HepG2 (cell line): ENCODE measurements around the gene HRCT1. TPM values are rescaled to one million over a fixed set of nuclear protein-coding genes. Genes with fewer than 3 reads are reported as not detected.

Experiments
- ATAC-seq: fragments of 200-7000 bp; cut with Tn5 transposase; 3 replicates; pipeline ENCODE4 v1.9.1; 2020; ENCODE audit warnings: mild to moderate bottlenecking, moderate library complexity
- BruUV-seq: library from RNA; stranded (reverse); fragments of 400-500 nt; replicated peaks from 2 replicates; lab custom pipeline; 2021; lab: Mats Ljungman, UMichigan
- CTCF ChIA-PET: fragments of 300-600 bp; formaldehyde crosslinking; extraction: SDS; loops from one replicate; lab custom pipeline; 2021; ENCODE audit warnings: low total read pairs, inconsistent platforms, low intra/inter-chr PET ratio; lab: Yijun Ruan, JAX
- POLR2A ChIA-PET: fragments of 350-600 bp; sonication (Branson Sonifier 250); formaldehyde crosslinking; loops from one replicate; lab custom pipeline; 2020; ENCODE audit warnings: antibody characterized with exemption, inconsistent platforms; lab: Yijun Ruan, JAX
- DNase-seq: peaks from one replicate; pipeline ENCODE4 v3.0.0-alpha.2; 2015; ENCODE audit warnings: low spot score
- FAIRE-seq: peaks from 3 replicates; lab custom pipeline; 2011; peaks lifted over from hg19 to GRCh38; lab: Jason Lieb, UNC
- H2AFZ ChIP-seq: one replicate; pipeline ENCODE4 v1.6.1; 2011; ENCODE audit warnings: low read length, inconsistent platforms
- H3K27ac ChIP-seq: fragments of 300-600 bp; 3 replicates; pipeline ENCODE4 v1.8.0; 2011; ENCODE audit warnings: mixed run types, mild to moderate bottlenecking, mixed read lengths, low read length, inconsistent platforms; ENCODE audit not compliant: insufficient read depth; ENCODE audit errors: extremely low read length
- H3K27me3 ChIP-seq, 2 experiments: fragments of 200-600 bp in 1 of 2; 2 replicates in 1 of 2; 3 replicates in 1 of 2; pipeline versions ENCODE4 v1.6.0 to v1.8.0; 2011; ENCODE audit warnings: low read length in 2 of 2, mild to moderate bottlenecking in 2 of 2, moderate library complexity in 2 of 2, inconsistent platforms in 1 of 2; ENCODE audit not compliant: insufficient read depth in 2 of 2, control insufficient read depth in 1 of 2
- H3K36me3 ChIP-seq, 2 experiments: fragments of 200-600 bp in 1 of 2; replicated peaks in 1 of 2; 2 replicates in 1 of 2; 3 replicates in 1 of 2; pipeline versions ENCODE4 v1.5.1 to v1.8.0; 2011; ENCODE audit warnings: low read length in 2 of 2, inconsistent platforms in 1 of 2; ENCODE audit not compliant: insufficient read depth in 2 of 2, control insufficient read depth in 1 of 2
- H3K4me1 ChIP-seq: 2 replicates; pipeline ENCODE4 v1.5.1; 2012; ENCODE audit warnings: low read length, inconsistent platforms; ENCODE audit not compliant: insufficient read depth
- H3K4me2 ChIP-seq: 2 replicates; pipeline ENCODE4 v1.6.0; 2011; ENCODE audit warnings: low read depth, low read length, inconsistent platforms
- H3K4me3 ChIP-seq, 3 experiments: fragments of 200-600 bp in 1 of 3; sonication (generic), shearing (Covaris generic) in 1 of 3; replicated peaks in 1 of 3; 2 replicates each; pipeline ENCODE4 v1.5.1; 2011 to 2016; ENCODE audit warnings: low read length in 3 of 3, inconsistent platforms in 2 of 3, low read depth in 2 of 3, mild to moderate bottlenecking in 2 of 3, control low read depth in 1 of 3, mixed read lengths in 1 of 3; ENCODE audit not compliant: insufficient read depth in 1 of 3
- H3K79me2 ChIP-seq: one replicate; pipeline ENCODE4 v1.6.1; 2011; ENCODE audit warnings: low read length, inconsistent platforms; ENCODE audit not compliant: insufficient read depth
- H3K9ac ChIP-seq: 2 replicates; pipeline ENCODE4 v1.6.0; 2011; ENCODE audit warnings: mild to moderate bottlenecking, low read depth, low read length, inconsistent platforms; ENCODE audit not compliant: insufficient read depth
- H3K9me3 ChIP-seq: 2 replicates; pipeline ENCODE4 v1.5.1; 2012; ENCODE audit warnings: mild to moderate bottlenecking, low read length
- H4K20me1 ChIP-seq: 2 replicates; pipeline ENCODE4 v1.6.0; 2011; ENCODE audit warnings: inconsistent platforms, mild to moderate bottlenecking, low read length, moderate library complexity; ENCODE audit not compliant: insufficient read depth
- ARID3A ChIP-seq: IDR thresholded peaks from 2 replicates; pipeline ENCODE4 v1.6.1; 2012; ENCODE audit warnings: low read depth, low read length, improper control_type of control experiment
- EP300 ChIP-seq, 3 experiments: sonication (generic) in 1 of 3; formaldehyde crosslinking in 1 of 3; IDR thresholded peaks; 2 replicates each; pipeline versions ENCODE4 v1.5.1 to v1.6.1; 2011 to 2020; ENCODE audit warnings: low read depth in 2 of 3, low read length in 2 of 3, borderline replicate concordance in 1 of 3, improper control_type of control experiment in 1 of 3, mild to moderate bottlenecking in 1 of 3, missing genetic modification reagents in 1 of 3, moderate library complexity in 1 of 3
- FOXA1 ChIP-seq, 2 experiments: fragments of 450-650 bp in 1 of 2; sonication (generic) in 1 of 2; formaldehyde crosslinking in 1 of 2; IDR thresholded peaks; 2 replicates each; pipeline versions ENCODE4 v1.4.0 to v1.6.1; 2016 to 2020; ENCODE audit warnings: missing genetic modification reagents in 1 of 2
- FOXA3 ChIP-seq: IDR thresholded peaks from 2 replicates; pipeline ENCODE4 v1.6.1; 2016; ENCODE audit warnings: missing genetic modification reagents, missing compliant biosample characterization
- HOXA5 ChIP-seq: sonication (generic); formaldehyde crosslinking; IDR thresholded peaks from 2 replicates; pipeline ENCODE4 v1.4.0; 2020; ENCODE audit warnings: missing genetic modification reagents
- IRF1 ChIP-seq: sonication (generic); formaldehyde crosslinking; IDR thresholded peaks from 2 replicates; pipeline ENCODE4 v1.4.0; 2020; ENCODE audit warnings: low read depth, mild to moderate bottlenecking, missing genetic modification reagents
- KLF9 ChIP-seq: IDR thresholded peaks from 2 replicates; pipeline ENCODE4 v1.6.1; 2016; ENCODE audit warnings: low read depth
- KMT2A ChIP-seq: sonication (generic); formaldehyde crosslinking; IDR thresholded peaks from 2 replicates; pipeline ENCODE4 v1.4.0; 2020; ENCODE audit warnings: missing genetic modification reagents
- MAFK ChIP-seq, 2 experiments: IDR thresholded peaks in 1 of 2; conservative IDR thresholded peaks in 1 of 2; 2 replicates each; pipeline ENCODE4 v1.6.1; 2011; ENCODE audit warnings: improper control_type of control experiment in 2 of 2, low read length in 2 of 2
- PAWR ChIP-seq: sonication (generic); formaldehyde crosslinking; IDR thresholded peaks from 2 replicates; pipeline ENCODE4 v1.4.0; 2020; ENCODE audit warnings: missing genetic modification reagents, mild to moderate bottlenecking, borderline replicate concordance
- PAX8 ChIP-seq: sonication (generic); formaldehyde crosslinking; IDR thresholded peaks from 2 replicates; pipeline ENCODE4 v1.8.0; 2022; ENCODE audit warnings: mild to moderate bottlenecking, missing genetic modification reagents, borderline replicate concordance
- RARG ChIP-seq: sonication (generic); formaldehyde crosslinking; IDR thresholded peaks from 2 replicates; pipeline ENCODE4 v1.4.0; 2020; ENCODE audit warnings: low read depth, mild to moderate bottlenecking, missing genetic modification reagents
- RFX3 ChIP-seq: IDR thresholded peaks from 2 replicates; pipeline ENCODE4 v1.6.1; 2016; ENCODE audit warnings: missing biosample characterization, missing genetic modification reagents
- SIN3A ChIP-seq: IDR thresholded peaks from 2 replicates; pipeline ENCODE4 v1.6.1; 2011; ENCODE audit warnings: low read depth, mild to moderate bottlenecking, control low read depth, low read length, borderline replicate concordance
- SNAPC5 ChIP-seq: sonication (generic); formaldehyde crosslinking; IDR thresholded peaks from 2 replicates; pipeline ENCODE4 v1.8.1; 2023; ENCODE audit warnings: mild to moderate bottlenecking, missing genetic modification reagents, borderline replicate concordance
- TRIM24 ChIP-seq: sonication (generic); formaldehyde crosslinking; IDR thresholded peaks from 2 replicates; pipeline ENCODE4 v1.8.0; 2022; ENCODE audit warnings: mild to moderate bottlenecking, missing genetic modification reagents
- ZNF207 ChIP-seq: fragments of 450-650 bp; IDR thresholded peaks from 2 replicates; pipeline ENCODE4 v1.6.1; 2016; ENCODE audit warnings: antibody characterized with exemption, borderline replicate concordance
- ZNF615 ChIP-seq: sonication (generic); formaldehyde crosslinking; IDR thresholded peaks from 2 replicates; pipeline ENCODE4 v1.5.0; 2020; ENCODE audit warnings: mild to moderate bottlenecking, missing genetic modification reagents, borderline replicate concordance
- ZNF720 ChIP-seq: sonication (generic); formaldehyde crosslinking; IDR thresholded peaks from 2 replicates; pipeline ENCODE4 v1.4.0; 2020; ENCODE audit warnings: missing genetic modification reagents
- WGBS: methylation state at CpG from one replicate; pipeline ENCODE4 v1.1.6; 2017; ENCODE audit warnings: low lambda C conversion rate; 5-methylcytosine and 5-hydroxymethylcytosine counted together
- in situ Hi-C: cut with HindIII; loops from 2 replicates; pipeline ENCODE4 v1.10.0; 2017; ENCODE audit warnings: low pct_unique_long_range_greater_than_20kb; ENCODE audit not compliant: extremely low pct_ligation_motif_present
- intact Hi-C: fragments of 100-400 bp; cut with micrococcal nuclease; formaldehyde crosslinking; loops from one replicate; pipeline ENCODE4 v1.10.0; 2022; ENCODE audit not compliant: unreplicated experiment
- polyA plus RNA-seq, 8 experiments: library from polyadenylated mRNA; depleted of rRNA in 3 of 8; stranded (reverse) in 7 of 8; unstranded in 1 of 8; fragments of >200 nt; fragmentation: Illumina TruSeq in 4 of 8; extraction: Trizol in 4 of 8; gene quantifications; 2 replicates each; pipeline versions ENCODE4 v1.2.1 to v1.2.3, GENCODE V29; 2011 to 2016; ENCODE audit warnings: low read depth in 4 of 8, missing spikeins in 1 of 8, mixed read lengths in 1 of 8; ENCODE audit not compliant: insufficient read depth in 1 of 8
- total RNA-seq, 5 experiments: library from RNA; depleted of rRNA; stranded (reverse); fragments of >200 nt; fragmentation: Illumina TruSeq; extraction: Trizol; gene quantifications; 2 replicates each; pipeline ENCODE4 v1.2.3, GENCODE V29; 2016; ENCODE audit warnings: low read depth in 1 of 5
- TF ChIP-seq, protein P1 (sequence below): IDR thresholded peaks from 2 replicates; pipeline ENCODE4 v1.6.1; 2012; ENCODE audit warnings: low read length, improper control_type of control experiment

Gene HRCT1
- total and polyA plus RNA-seq, 2 of the 13 experiments (the other 11 are each of a cell fraction or from before 2014, with no cell fraction given) = 0.13 TPM; not detected in 1

DNA sequence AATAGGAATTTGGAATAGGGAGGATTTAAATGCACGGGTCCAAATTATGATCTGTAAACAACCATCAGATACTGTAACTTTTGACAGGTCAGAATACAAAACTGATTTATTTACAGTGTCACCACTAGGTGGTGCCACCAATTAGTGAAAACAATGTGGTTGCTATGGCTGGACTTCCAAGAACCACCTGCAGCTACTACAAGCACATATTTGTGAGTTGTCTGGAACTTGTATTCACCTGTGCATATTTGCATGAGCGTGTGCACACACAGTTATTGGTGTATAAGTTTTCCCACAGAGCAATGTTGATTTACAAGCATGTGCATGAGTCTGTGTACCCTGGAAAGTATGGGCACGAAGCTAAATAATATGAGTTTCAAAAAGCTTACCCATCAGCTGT lies 3.0 kb upstream of the HRCT1 start (continued):
- TF ChIP-seq ZNF615 (no peak), SIN3A (no peak), ARID3A (peak; percentile 76), TRIM24 (no peak), EP300 (IDR thresholded peaks at IDR 0.05; ENCODE audit: low read depth in 2 of 2, low read length in 2 of 2) (no peak), EP300 (CRISPR knock-in tag; IDR thresholded peaks at IDR 0.05; ENCODE audit: borderline replicate concordance) (no peak), PAX8 (CRISPR knock-in tag) (no peak), FOXA3 (peak; percentile 29; the same call in 1 of the 2 replicates), MAFK (conservative IDR thresholded peaks at IDR 0.05 in 1 of 2, IDR thresholded peaks at IDR 0.05 in 1 of 2; ENCODE audit: low read length in 2 of 2) (no peak), HOXA5 (CRISPR knock-in tag) (no peak), ZNF207 (no peak), FOXA1 (IDR thresholded peaks at IDR 0.05) (no peak), FOXA1 (CRISPR knock-in tag; IDR thresholded peaks at IDR 0.05) (peak; percentile 44; the same call in 1 of the 2 replicates)

DNA sequence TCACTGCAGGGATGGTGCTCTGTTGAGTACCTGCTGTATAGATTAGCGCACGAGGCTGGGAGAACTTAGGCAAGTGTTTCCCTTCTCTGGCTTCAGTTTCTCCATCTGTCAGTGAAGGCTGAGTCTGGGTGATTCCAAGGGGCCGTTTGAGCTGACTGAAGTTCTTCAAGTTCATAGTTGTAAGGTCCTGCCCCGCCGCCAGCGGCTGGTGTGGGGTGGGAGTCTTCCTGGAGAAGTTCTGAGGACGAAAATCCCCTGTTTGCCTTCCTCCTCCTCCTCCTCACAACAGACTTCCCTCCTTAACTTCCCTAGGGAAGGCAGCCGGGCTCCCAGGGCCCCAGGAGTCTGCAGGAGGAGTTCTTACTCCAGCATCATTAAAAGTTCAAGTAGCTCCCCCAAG lies 1.7 kb upstream of the HRCT1 start:
- intact Hi-C loops (no loop called here), in situ Hi-C loops (no loop called here)
- no peaks in the 10 kb centered on the region for H3K79me2 ChIP-seq
- DNase-seq (no peak), ATAC-seq (no peak), FAIRE-seq (no peak)
- no peak overlapping the region for H3K4me3 ChIP-seq
- no peak overlapping the region for H3K27ac ChIP-seq
- H3K9me3 ChIP-seq = no peaks in the 10 kb centered on the region
- peaks cover 0 to 11% of the 10 kb centered on the region in 2 experiments; a peak in 2 of 5 replicates for H3K27me3 ChIP-seq
- ChIA-PET POLR2A (interaction anchor here (1.3 kb wide), 1 partner anchor 90 kb away, joined by 3 read pairs; the partner anchor contains the start of gene HINT2), CTCF (no interaction called here)
- H3K4me2 ChIP-seq = no peak overlapping the region
- no TSS peak for BruUV-seq
- H2AFZ ChIP-seq = no peak overlapping the region
- peaks cover 61% of the 10 kb centered on the region for H3K4me1 ChIP-seq
- 57% methylated on average over 7 of the region's 8 CpGs for WGBS
- no peaks in the 10 kb centered on the region for H4K20me1 ChIP-seq
- no peaks in the 10 kb centered on the region for H3K36me3 ChIP-seq
- no peak overlapping the region for H3K9ac ChIP-seq
- TF ChIP-seq KLF9 (no peak), ZNF720 (CRISPR knock-in tag) (no peak), SNAPC5 (no peak), RARG (CRISPR knock-in tag) (no peak), KMT2A (CRISPR knock-in tag) (no peak), IRF1 (CRISPR knock-in tag) (no peak), RFX3 (no peak), PAWR (CRISPR knock-in tag) (no peak)
- TF ChIP-seq, protein P1, sequence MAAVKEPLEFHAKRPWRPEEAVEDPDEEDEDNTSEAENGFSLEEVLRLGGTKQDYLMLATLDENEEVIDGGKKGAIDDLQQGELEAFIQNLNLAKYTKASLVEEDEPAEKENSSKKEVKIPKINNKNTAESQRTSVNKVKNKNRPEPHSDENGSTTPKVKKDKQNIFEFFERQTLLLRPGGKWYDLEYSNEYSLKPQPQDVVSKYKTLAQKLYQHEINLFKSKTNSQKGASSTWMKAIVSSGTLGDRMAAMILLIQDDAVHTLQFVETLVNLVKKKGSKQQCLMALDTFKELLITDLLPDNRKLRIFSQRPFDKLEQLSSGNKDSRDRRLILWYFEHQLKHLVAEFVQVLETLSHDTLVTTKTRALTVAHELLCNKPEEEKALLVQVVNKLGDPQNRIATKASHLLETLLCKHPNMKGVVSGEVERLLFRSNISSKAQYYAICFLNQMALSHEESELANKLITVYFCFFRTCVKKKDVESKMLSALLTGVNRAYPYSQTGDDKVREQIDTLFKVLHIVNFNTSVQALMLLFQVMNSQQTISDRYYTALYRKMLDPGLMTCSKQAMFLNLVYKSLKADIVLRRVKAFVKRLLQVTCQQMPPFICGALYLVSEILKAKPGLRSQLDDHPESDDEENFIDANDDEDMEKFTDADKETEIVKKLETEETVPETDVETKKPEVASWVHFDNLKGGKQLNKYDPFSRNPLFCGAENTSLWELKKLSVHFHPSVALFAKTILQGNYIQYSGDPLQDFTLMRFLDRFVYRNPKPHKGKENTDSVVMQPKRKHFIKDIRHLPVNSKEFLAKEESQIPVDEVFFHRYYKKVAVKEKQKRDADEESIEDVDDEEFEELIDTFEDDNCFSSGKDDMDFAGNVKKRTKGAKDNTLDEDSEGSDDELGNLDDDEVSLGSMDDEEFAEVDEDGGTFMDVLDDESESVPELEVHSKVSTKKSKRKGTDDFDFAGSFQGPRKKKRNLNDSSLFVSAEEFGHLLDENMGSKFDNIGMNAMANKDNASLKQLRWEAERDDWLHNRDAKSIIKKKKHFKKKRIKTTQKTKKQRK = no peak
